ENCODE measurements around the gene PLA2G15.
A peak's percentile ranks its signal among the peaks of the same experiment; 100 is the strongest.

GRCh38 chr16:68264128-68265077, 19.2 kb downstream of the PLA2G15 start, which contains the start of gene SLC7A6:
- TF ChIP-seq CTCF (conservative IDR thresholded peaks at IDR 0.05 in 1 of 2, IDR thresholded peaks at IDR 0.05 in 1 of 2; ENCODE audit: low read depth in 1 of 2, low read length in 2 of 2) (peak in 1 of 2 donors; percentile 45), EZH2 (IDR thresholded peaks at IDR 0.05; ENCODE audit: low read length, missing control alignments) (no peak)

All from fibroblast of lung (primary cell).